Measurements from ENCODE around the gene CCDC127.
A peak's percentile ranks its signal among the peaks of the same experiment; 100 is the strongest.
"Not testable (repeated sequence)": the region's sequence is repeated elsewhere in the genome, so short reads cannot be mapped to it uniquely, and the experiment has no call there.

Gene CCDC127

GRCh38 chr5:217494-218456, at the start of gene CCDC127, which contains the start of gene SDHA:
TSS of gene CCDC127 (minus strand) at chr5:218153. CDS start at chr5:216849, 1,304 bp downstream.
TSS of gene SDHA (plus strand) at chr5:218320. CDS start at chr5:218356, 36 bp downstream.
- peak; percentile 100 for DNase-seq (ENCODE audit: low spot score)

- DNase-seq (ENCODE audit: low spot score), result no peak
Measured at GRCh38 chr5:267716-268115, 49.8 kb upstream of the CCDC127 start.

GRCh38 chr5:266311-267026, 48.5 kb upstream of the CCDC127 start:
- not testable (repeated sequence) for DNase-seq (ENCODE audit: low spot score)

- DNase-seq (ENCODE audit: low spot score), result no peak
Measured at GRCh38 chr5:264338-264737, 46.4 kb upstream of the CCDC127 start.

- DNase-seq (ENCODE audit: low spot score), result not testable (repeated sequence)
Measured at GRCh38 chr5:263275-263974, 45.5 kb upstream of the CCDC127 start.

- no peak for DNase-seq (ENCODE audit: low spot score)
Measured at GRCh38 chr5:257148-257547, 39.2 kb upstream of the CCDC127 start.

- DNase-seq (ENCODE audit: low spot score), result not testable (repeated sequence)
Measured at GRCh38 chr5:256347-256746, 38.4 kb upstream of the CCDC127 start.

GRCh38 chr5:255116-255515, 37.2 kb upstream of the CCDC127 start:
- DNase-seq (ENCODE audit: low spot score), result not testable (repeated sequence)

GRCh38 chr5:254322-254721, 36.4 kb upstream of the CCDC127 start:
- DNase-seq (ENCODE audit: low spot score), result not testable (repeated sequence)

GRCh38 chr5:252546-252945, 34.6 kb upstream of the CCDC127 start:
- no peak for DNase-seq (ENCODE audit: low spot score)

GRCh38 chr5:251975-252374, 34.0 kb upstream of the CCDC127 start:
- not testable (repeated sequence) for DNase-seq (ENCODE audit: low spot score)

- not testable (repeated sequence) for DNase-seq (ENCODE audit: low spot score)
Measured at GRCh38 chr5:251538-251937, 33.6 kb upstream of the CCDC127 start.

GRCh38 chr5:251016-251415, 33.1 kb upstream of the CCDC127 start:
- not testable (repeated sequence) for DNase-seq (ENCODE audit: low spot score)

GRCh38 chr5:250396-250795, 32.4 kb upstream of the CCDC127 start:
- DNase-seq (ENCODE audit: low spot score), result not testable (repeated sequence)

- DNase-seq (ENCODE audit: low spot score), result not testable (repeated sequence)
Measured at GRCh38 chr5:245717-246116, 27.8 kb upstream of the CCDC127 start.

GRCh38 chr5:243683-244367, 25.9 kb upstream of the CCDC127 start:
- DNase-seq (ENCODE audit: low spot score), result not testable (repeated sequence)

- not testable (repeated sequence) for DNase-seq (ENCODE audit: low spot score)
Measured at GRCh38 chr5:241045-241669, 23.2 kb upstream of the CCDC127 start.

GRCh38 chr5:240550-240949, 22.6 kb upstream of the CCDC127 start:
- not testable (repeated sequence) for DNase-seq (ENCODE audit: low spot score)

- DNase-seq (ENCODE audit: low spot score), result not testable (repeated sequence)
Measured at GRCh38 chr5:237931-238330, 20.0 kb upstream of the CCDC127 start.

GRCh38 chr5:235527-235926, 17.6 kb upstream of the CCDC127 start:
- not testable (repeated sequence) for DNase-seq (ENCODE audit: low spot score)

- DNase-seq (ENCODE audit: low spot score), result no peak
Measured at GRCh38 chr5:234450-234849, 16.5 kb upstream of the CCDC127 start.
